Measurements from ENCODE around the gene PALD1.

DNA sequence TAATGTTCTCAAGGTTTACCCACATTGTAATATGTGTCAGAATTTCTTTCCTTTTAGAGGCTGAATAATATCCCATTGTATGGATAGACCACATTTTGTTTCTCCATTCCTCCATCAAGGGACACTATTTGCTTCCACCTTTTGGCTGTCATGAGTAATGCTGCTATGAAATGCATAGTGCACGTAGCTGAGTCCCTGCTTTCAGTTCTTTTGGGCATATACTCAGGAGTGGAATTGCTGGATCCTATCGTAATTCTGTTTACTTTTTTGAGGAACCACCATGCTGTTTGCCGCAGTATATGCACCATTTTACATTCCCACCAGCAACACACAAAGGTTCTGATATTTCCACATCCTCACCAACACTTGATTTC is 64.0 kb downstream of the PALD1 start:
- TF ChIP-seq, protein P1, sequence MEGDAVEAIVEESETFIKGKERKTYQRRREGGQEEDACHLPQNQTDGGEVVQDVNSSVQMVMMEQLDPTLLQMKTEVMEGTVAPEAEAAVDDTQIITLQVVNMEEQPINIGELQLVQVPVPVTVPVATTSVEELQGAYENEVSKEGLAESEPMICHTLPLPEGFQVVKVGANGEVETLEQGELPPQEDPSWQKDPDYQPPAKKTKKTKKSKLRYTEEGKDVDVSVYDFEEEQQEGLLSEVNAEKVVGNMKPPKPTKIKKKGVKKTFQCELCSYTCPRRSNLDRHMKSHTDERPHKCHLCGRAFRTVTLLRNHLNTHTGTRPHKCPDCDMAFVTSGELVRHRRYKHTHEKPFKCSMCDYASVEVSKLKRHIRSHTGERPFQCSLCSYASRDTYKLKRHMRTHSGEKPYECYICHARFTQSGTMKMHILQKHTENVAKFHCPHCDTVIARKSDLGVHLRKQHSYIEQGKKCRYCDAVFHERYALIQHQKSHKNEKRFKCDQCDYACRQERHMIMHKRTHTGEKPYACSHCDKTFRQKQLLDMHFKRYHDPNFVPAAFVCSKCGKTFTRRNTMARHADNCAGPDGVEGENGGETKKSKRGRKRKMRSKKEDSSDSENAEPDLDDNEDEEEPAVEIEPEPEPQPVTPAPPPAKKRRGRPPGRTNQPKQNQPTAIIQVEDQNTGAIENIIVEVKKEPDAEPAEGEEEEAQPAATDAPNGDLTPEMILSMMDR (IDR thresholded peaks at IDR 0.05; ENCODE audit: insufficient read depth, low read length, poor library complexity, severe bottlenecking): no peak
- no peak for TF ChIP-seq EZH2phosphoT487 (conservative IDR thresholded peaks at IDR 0.05; ENCODE audit: low read length)

Measured in SU-DHL-6 (cell line).